RWPE2 (cell line): ENCODE data around the gene BROX.

Source experiments
- ATAC-seq: fragments of 200-7000 bp; cut with Tn5 transposase; 3 replicates; pipeline ENCODE4 v1.9.1; 2021; ENCODE audit warnings: low read depth
- DNase-seq: peaks from one replicate; pipeline ENCODE4 v3.0.0-alpha.2; 2020; ENCODE audit warnings: low spot score
- H3K27ac ChIP-seq: fragments of 450-650 bp; 2 replicates; pipeline ENCODE4 v1.5.1; 2017; ENCODE audit warnings: mild to moderate bottlenecking; ENCODE audit not compliant: poor library complexity, severe bottlenecking
- H3K27me3 ChIP-seq: fragments of 250-450 bp; sonication (Bioruptor Pico); 2 replicates; pipeline ENCODE4 v1.5.1; 2021; ENCODE audit warnings: mild to moderate bottlenecking, moderate library complexity; ENCODE audit not compliant: insufficient read depth, poor library complexity, severe bottlenecking
- H3K36me3 ChIP-seq: fragments of 250-450 bp; sonication (Bioruptor Pico); 2 replicates; pipeline ENCODE4 v1.5.1; 2020; ENCODE audit warnings: low read depth, mild to moderate bottlenecking, moderate library complexity
- H3K4me1 ChIP-seq: fragments of 250-450 bp; sonication (Bioruptor Pico); 2 replicates; pipeline ENCODE4 v1.5.1; 2021; ENCODE audit warnings: mild to moderate bottlenecking, moderate library complexity; ENCODE audit not compliant: insufficient read depth, poor library complexity, severe bottlenecking
- H3K4me3 ChIP-seq: fragments of 250-450 bp; sonication (Bioruptor Pico); 2 replicates; pipeline ENCODE4 v1.5.1; 2021; ENCODE audit warnings: mild to moderate bottlenecking, moderate library complexity; ENCODE audit not compliant: severe bottlenecking
- H3K9me3 ChIP-seq: fragments of 250-450 bp; sonication (Bioruptor Pico); 2 replicates; pipeline ENCODE4 v1.5.1; 2021; ENCODE audit warnings: mild to moderate bottlenecking, moderate library complexity; ENCODE audit not compliant: severe bottlenecking
- CTCF ChIP-seq: fragments of 450-650 bp; IDR thresholded peaks from one replicate; pipeline ENCODE4 v1.5.1; 2017; ENCODE audit warnings: mild to moderate bottlenecking, moderate library complexity; ENCODE audit not compliant: poor library complexity, severe bottlenecking

BROX gene

GRCh38 chr1:222781251-222781650 is 68.9 kb downstream of the BROX start:
- no peaks in the 10 kb centered on the region for H3K36me3 ChIP-seq
- no peak for ATAC-seq
- no peak for DNase-seq
- no peak overlapping the region for H3K27ac ChIP-seq
- no peaks in the 10 kb centered on the region for H3K9me3 ChIP-seq
- H3K4me3 ChIP-seq: no peak overlapping the region
- H3K4me1 ChIP-seq: peaks cover 12% of the 10 kb centered on the region
- no peaks in the 10 kb centered on the region for H3K27me3 ChIP-seq
- TF ChIP-seq CTCF: no peak

DNA sequence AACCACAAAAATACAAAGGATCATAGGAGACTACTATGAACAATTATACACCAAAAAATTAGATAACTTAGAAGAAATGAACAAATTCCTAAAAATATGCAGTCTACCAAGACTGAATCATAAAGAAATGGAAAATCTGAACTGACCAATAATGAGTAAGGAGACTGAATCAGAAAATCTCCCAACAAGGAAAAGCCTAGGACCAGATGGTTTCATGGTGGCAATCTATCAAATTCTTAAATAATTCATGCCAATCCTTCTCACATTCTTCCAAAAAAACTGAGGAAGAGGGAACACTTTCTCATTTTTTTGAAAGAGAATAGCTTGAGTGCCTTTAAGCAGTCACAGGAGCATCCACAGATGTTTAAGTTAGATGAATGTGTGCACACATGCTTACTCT is 70.7 kb downstream of the BROX start:
- H3K36me3 ChIP-seq: no peaks in the 10 kb centered on the region
- ATAC-seq: no peak
- no peaks in the 10 kb centered on the region for H3K27me3 ChIP-seq
- DNase-seq: no peak
- H3K4me3 ChIP-seq: no peak overlapping the region
- no peak for TF ChIP-seq CTCF
- H3K27ac ChIP-seq: no peak overlapping the region
- H3K9me3 ChIP-seq: no peaks in the 10 kb centered on the region
- peaks cover 4% of the 10 kb centered on the region for H3K4me1 ChIP-seq

DNA sequence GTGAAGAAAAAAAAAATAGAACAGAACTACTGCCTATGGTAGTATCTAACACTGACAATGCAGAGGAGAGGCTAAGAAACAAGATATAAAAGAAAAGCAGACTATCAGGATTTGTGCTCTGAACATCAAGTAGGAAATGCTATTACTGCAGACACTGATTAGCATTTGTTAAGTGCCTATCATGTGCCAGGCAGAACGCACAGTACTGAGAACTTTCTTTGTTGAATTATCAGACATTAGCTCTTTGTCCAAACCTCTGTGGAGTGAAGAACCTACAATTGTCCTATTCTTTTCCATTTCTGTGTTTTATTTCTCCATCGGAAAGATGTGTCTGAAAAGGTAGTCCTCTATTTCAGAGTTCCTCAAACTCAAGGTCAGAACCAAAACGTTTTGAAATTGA is 72.0 kb downstream of the BROX start:
- H3K36me3 ChIP-seq: no peaks in the 10 kb centered on the region
- H3K4me3 ChIP-seq: no peak overlapping the region
- H3K9me3 ChIP-seq: no peaks in the 10 kb centered on the region
- DNase-seq: no peak
- H3K4me1 ChIP-seq: peaks cover 4% of the 10 kb centered on the region
- H3K27me3 ChIP-seq: no peaks in the 10 kb centered on the region
- no peak for TF ChIP-seq CTCF
- no peak for ATAC-seq
- H3K27ac ChIP-seq: no peak overlapping the region
